ENCODE measurements around the gene SPTB.

- TF ChIP-seq CTCF (IDR thresholded peaks at IDR 0.05 in 4 of 5, conservative IDR thresholded peaks at IDR 0.05 in 1 of 5) (no peak), POLR2A (IDR thresholded peaks at IDR 0.05) (no peak)
Observed at GRCh38 chr14:64698903-64699302, 180.8 kb downstream of the SPTB start.
